ENCODE measurements around the gene ADGRB2. TPM values are rescaled to one million over a fixed set of nuclear protein-coding genes. Genes with fewer than 3 reads are reported as not detected.

Gene ADGRB2
- total and polyA plus RNA-seq, 2 of the 4 experiments (the other 2 are of a cell fraction) = 2.2 to 11.9 TPM

DNA sequence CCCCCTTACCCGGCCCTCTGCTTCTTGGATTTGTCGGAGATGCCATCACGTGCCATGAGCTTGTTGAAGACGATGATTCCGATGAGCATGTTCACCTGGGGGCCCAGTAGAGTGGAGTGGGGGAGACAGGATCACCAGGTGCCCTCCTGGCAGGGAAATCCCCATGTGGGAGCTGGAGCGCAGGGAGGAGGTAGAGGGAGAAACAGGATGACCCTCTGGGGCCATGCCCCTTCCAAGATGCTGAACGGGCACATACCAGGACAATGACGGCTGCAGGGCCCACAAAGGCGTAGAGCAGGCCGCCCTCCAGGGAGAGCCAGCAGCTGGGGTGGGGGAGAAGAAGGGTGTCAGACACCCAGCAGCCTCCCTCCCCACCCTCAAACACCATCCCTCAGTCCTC lies 28.6 kb downstream of the ADGRB2 start:
- Histone ChIP-seq H3K23ac (ENCODE audit: low read depth, low read length) (no peak overlapping the region), H3K9me3 (ENCODE audit: control insufficient read depth, insufficient read depth, low read length) (no peaks in the 10 kb centered on the region), H2AK5ac (ENCODE audit: low read depth, low read length) (no peak overlapping the region), H4K20me1 (ENCODE audit: insufficient read depth, low read length) (peaks cover 5% of the 10 kb centered on the region; the same call in 1 of the 2 replicates), H2AFZ (replicated peaks; ENCODE audit: low read length, poor library complexity) (no peak overlapping the region), H4K91ac (ENCODE audit: insufficient read depth, low read depth, low read length) (no peak overlapping the region), H3K9ac (ENCODE audit: low read depth, low read length) (no peak overlapping the region), H3K4me2 (ENCODE audit: low read depth, low read length) (no peak overlapping the region), H3K18ac (ENCODE audit: low read depth, low read length) (no peak overlapping the region), H3K14ac (replicated peaks; ENCODE audit: low read depth, low read length) (no peak overlapping the region), H3K9me1 (ENCODE audit: insufficient read depth, low read length) (no peaks in the 10 kb centered on the region; the same call in 1 of the 2 replicates), H4K8ac (ENCODE audit: low read depth in 2 of 2, low read length in 2 of 2) (no peak overlapping the region), H3K79me1 (ENCODE audit: low read depth in 1 of 2, low read length in 2 of 2) (no peaks in the 10 kb centered on the region), H2BK15ac (ENCODE audit: low read depth, low read length) (no peak overlapping the region), H3K4me1 (ENCODE audit: control insufficient read depth, insufficient read depth, low read length) (no peaks in the 10 kb centered on the region), H3K4me3 (ENCODE audit: insufficient read depth, low read depth, low read length) (no peak overlapping the region), H2BK5ac (ENCODE audit: low read depth, low read length, poor library complexity, severe bottlenecking) (no peak overlapping the region), H3K27ac (ENCODE audit: insufficient read depth, low read length) (no peak overlapping the region), H2AK9ac (replicated peaks; ENCODE audit: low read depth, low read length, poor library complexity) (peak overlapping the region; percentile 73), H3K36me3 (ENCODE audit: control insufficient read depth, insufficient read depth, low read length) (peaks cover 12% of the 10 kb centered on the region; the same call in 1 of the 2 replicates), H4K5ac (ENCODE audit: low read depth, low read length) (no peak overlapping the region), H3K4ac (ENCODE audit: low read depth, low read length) (no peak overlapping the region), H2BK20ac (ENCODE audit: low read depth, low read length) (no peak overlapping the region), H3K27me3 (ENCODE audit: control insufficient read depth, insufficient read depth, low read length) (no peaks in the 10 kb centered on the region), H2BK120ac (ENCODE audit: low read depth, low read length) (no peak overlapping the region), H3K56ac (ENCODE audit: extremely low read depth, insufficient read depth, low read length) (no peak overlapping the region)
- dilution Hi-C loops (cut with HindIII; ENCODE audit: low sequenced_read_pairs, unreplicated experiment) (no loop called here), intact Hi-C loops (cut with micrococcal nuclease) (no loop called here), in situ Hi-C loops (cut with MboI; ENCODE audit: low sequenced_read_pairs) (no loop called here)
- ChIA-PET CTCF (interaction anchor here (1.0 kb wide), 1 partner anchor 17 kb away, joined by 3 read pairs; no protein-coding TSS in a partner anchor), POLR2A (ENCODE audit: unreplicated experiment) (no interaction called here)
- no peak for ATAC-seq (ENCODE audit: low read depth)
- 93% methylated on average over 5 of the region's 10 CpGs; no CpG with 5 or more reads in 1 of the 2 experiments for WGBS, 2 experiments (ENCODE audit: extremely low coverage in 2 of 2, insufficient read length in 1 of 2)
- no peak for DNase-seq
- TF ChIP-seq MXI1 (IDR thresholded peaks at IDR 0.05; ENCODE audit: borderline replicate concordance, low read depth, low read length) (no peak), RCOR1 (IDR thresholded peaks at IDR 0.05; ENCODE audit: insufficient replicate concordance, low read length) (no peak), MAFK (IDR thresholded peaks at IDR 0.05; ENCODE audit: low read depth, low read length) (no peak), CHD1 (IDR thresholded peaks at IDR 0.05; ENCODE audit: low read depth, low read length) (no peak), SMC3 (IDR thresholded peaks at IDR 0.05; ENCODE audit: low read depth, low read length) (no peak), CEBPB (IDR thresholded peaks at IDR 0.05; ENCODE audit: low read depth, low read length) (no peak), RAD21 (IDR thresholded peaks at IDR 0.05; ENCODE audit: low read length) (no peak), NFE2L2 (IDR thresholded peaks at IDR 0.05; ENCODE audit: low read depth, low read length) (no peak), MAZ (IDR thresholded peaks at IDR 0.05; ENCODE audit: borderline replicate concordance, low read depth, low read length) (no peak), RFX5 (IDR thresholded peaks at IDR 0.05; ENCODE audit: low read depth, low read length) (no peak), FOS (IDR thresholded peaks at IDR 0.05; ENCODE audit: low read depth, low read length) (no peak), POLR2A (IDR thresholded peaks at IDR 0.05; ENCODE audit: low read depth, low read length) (no peak), BHLHE40 (IDR thresholded peaks at IDR 0.05; ENCODE audit: low read depth, low read length) (no peak)
- TF ChIP-seq, protein P1, sequence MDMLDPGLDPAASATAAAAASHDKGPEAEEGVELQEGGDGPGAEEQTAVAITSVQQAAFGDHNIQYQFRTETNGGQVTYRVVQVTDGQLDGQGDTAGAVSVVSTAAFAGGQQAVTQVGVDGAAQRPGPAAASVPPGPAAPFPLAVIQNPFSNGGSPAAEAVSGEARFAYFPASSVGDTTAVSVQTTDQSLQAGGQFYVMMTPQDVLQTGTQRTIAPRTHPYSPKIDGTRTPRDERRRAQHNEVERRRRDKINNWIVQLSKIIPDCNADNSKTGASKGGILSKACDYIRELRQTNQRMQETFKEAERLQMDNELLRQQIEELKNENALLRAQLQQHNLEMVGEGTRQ (IDR thresholded peaks at IDR 0.05; ENCODE audit: low read depth, low read length) = no peak
- TF ChIP-seq, protein P2, sequence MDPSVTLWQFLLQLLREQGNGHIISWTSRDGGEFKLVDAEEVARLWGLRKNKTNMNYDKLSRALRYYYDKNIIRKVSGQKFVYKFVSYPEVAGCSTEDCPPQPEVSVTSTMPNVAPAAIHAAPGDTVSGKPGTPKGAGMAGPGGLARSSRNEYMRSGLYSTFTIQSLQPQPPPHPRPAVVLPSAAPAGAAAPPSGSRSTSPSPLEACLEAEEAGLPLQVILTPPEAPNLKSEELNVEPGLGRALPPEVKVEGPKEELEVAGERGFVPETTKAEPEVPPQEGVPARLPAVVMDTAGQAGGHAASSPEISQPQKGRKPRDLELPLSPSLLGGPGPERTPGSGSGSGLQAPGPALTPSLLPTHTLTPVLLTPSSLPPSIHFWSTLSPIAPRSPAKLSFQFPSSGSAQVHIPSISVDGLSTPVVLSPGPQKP (IDR thresholded peaks at IDR 0.05; ENCODE audit: borderline replicate concordance, low read depth, low read length) = no peak
- TF ChIP-seq, protein P3, sequence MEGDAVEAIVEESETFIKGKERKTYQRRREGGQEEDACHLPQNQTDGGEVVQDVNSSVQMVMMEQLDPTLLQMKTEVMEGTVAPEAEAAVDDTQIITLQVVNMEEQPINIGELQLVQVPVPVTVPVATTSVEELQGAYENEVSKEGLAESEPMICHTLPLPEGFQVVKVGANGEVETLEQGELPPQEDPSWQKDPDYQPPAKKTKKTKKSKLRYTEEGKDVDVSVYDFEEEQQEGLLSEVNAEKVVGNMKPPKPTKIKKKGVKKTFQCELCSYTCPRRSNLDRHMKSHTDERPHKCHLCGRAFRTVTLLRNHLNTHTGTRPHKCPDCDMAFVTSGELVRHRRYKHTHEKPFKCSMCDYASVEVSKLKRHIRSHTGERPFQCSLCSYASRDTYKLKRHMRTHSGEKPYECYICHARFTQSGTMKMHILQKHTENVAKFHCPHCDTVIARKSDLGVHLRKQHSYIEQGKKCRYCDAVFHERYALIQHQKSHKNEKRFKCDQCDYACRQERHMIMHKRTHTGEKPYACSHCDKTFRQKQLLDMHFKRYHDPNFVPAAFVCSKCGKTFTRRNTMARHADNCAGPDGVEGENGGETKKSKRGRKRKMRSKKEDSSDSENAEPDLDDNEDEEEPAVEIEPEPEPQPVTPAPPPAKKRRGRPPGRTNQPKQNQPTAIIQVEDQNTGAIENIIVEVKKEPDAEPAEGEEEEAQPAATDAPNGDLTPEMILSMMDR (conservative IDR thresholded peaks at IDR 0.05; ENCODE audit: low read depth, low read length) = no peak
- no TSS peak for BruUV-seq (replicated peaks)

Measured in IMR-90 (cell line).